Measurements from ENCODE around the gene NPEPL1.

The NPEPL1 gene

GRCh38 chr20:58763076-58763475 lies 70.5 kb downstream of the NPEPL1 start:
- Histone ChIP-seq H3K9me3 (ENCODE audit: low read length) (no peaks in the 10 kb centered on the region), H3F3A (ENCODE audit: insufficient read depth, low read length) (no peaks in the 10 kb centered on the region), H3K27me3 (ENCODE audit: insufficient read depth, low read length) (0 out of 2 replicates have a peak, but pooled peaks cover 4% of the 10 kb centered on the region), H3K4me2 (ENCODE audit: low read length) (no peak overlapping the region), H3K36me3 (ENCODE audit: insufficient read depth, low read length) (no peaks in the 10 kb centered on the region), H3K9ac (ENCODE audit: low read length) (no peak overlapping the region), H2AFZ (ENCODE audit: low read length) (no peak overlapping the region), H3K9me2 (ENCODE audit: low read depth, low read length) (no peaks in the 10 kb centered on the region), H3K27ac (ENCODE audit: low read depth, low read length, poor library complexity, severe bottlenecking) (no peak overlapping the region), H3K4me3 (ENCODE audit: low read depth, low read length, poor library complexity, severe bottlenecking) (no peak overlapping the region), H3K4me1 (ENCODE audit: insufficient read depth, low read length, severe bottlenecking) (no peaks in the 10 kb centered on the region), H4K20me1 (ENCODE audit: insufficient read depth, low read length) (no peaks in the 10 kb centered on the region), H3K79me2 (ENCODE audit: insufficient read depth, low read length) (no peaks in the 10 kb centered on the region)
- TF ChIP-seq CTCF (IDR thresholded peaks at IDR 0.05; ENCODE audit: low read length) (no peak), EZH2 (IDR thresholded peaks at IDR 0.05; ENCODE audit: borderline replicate concordance, low read length) (no peak)

Data from OCI-LY1 (cell line).